NCI-H526 treated with DMSO at 0.1 percent for 48 hours (cell line): ENCODE results near the gene ZNF506.
"Not testable (repeated sequence)": the region's sequence is repeated elsewhere in the genome, so short reads cannot be mapped to it uniquely, and the experiment has no call there.

ENCODE experiments used
- DNase-seq: peaks from one replicate; lab custom pipeline; 2025; lab: John Stamatoyannopoulos, UW

ZNF506 gene

DNA sequence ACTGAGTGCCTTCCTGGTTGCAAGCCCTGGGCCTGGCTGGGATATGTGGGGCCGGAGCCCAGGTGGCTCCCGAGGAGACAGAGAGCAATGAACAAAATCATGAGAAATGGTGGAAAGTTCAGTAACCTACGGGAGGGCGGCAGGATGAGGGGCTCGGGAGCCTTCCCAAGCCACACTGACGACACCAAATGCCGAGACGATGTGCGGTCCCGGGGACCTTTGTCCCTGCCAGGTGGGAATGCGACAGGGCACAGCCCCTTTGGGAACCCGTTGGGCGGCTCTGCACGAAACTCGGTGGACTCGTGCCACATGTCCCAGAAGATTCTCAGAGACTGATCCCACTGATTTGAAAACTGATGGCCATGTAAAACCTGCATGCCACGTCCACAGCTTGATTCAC is 76.9 kb downstream of the ZNF506 start:
- DNase-seq: no peak

DNA sequence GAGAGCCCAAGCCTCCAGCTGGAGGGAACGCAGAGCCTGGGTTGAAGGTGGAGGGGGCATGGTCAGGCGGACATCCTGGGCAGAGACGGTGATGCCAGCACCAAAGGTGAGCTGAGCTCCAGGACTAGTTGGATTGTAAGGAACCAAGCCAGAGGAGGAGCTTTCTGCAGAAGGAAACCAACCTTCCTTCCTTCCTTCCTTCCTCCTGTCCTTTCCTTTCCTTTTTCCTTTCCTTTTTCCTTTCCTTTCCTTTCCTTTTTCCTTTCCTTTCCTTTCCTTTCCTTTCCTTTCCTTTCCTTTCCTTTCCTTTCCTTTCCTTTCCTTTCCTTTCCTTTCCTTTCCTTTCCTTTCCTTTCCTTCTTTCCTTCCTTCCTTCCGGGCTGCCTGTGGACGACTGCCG is 77.6 kb downstream of the ZNF506 start:
- not testable (repeated sequence) for DNase-seq

DNA sequence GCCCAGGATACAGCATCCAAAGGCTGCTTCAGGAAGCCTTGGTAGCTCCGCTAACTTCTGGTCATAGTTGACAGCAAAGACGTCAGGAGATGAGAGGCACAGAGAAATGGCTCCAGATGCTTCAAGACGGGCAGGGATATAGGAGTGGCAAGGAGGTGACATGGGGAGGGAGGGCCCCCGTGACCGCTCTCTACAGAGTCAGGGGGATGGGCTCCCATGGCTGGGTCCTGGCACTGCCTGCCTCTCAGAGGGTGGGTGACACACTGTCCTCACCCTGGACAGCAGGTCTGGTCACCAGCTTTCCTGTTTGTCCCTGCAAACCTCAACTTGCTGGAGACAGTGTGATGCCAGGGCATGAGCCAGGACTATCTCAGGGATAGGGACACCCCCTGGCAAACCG is 78.4 kb downstream of the ZNF506 start:
- DNase-seq: no peak

DNA sequence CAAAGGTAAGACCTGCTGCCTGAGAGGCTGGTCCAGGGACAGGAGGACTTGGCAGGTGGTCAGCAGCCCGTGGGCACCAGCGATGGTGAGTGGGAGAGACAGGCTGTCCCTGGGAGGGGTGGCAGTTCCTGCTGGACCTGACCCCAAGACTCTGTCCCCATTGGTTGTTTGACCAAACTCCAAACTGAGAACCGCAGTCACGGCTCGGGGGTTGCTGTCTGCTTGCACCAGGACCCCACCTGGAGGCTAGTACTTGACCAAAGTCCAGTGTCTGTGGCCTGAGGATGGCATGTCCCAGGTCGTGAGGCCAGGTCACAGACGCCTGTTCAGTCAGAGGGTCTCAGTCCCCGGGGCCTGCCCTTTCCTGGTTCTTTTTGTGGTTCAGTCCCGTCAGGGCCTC is 78.8 kb downstream of the ZNF506 start:
- no peak for DNase-seq
